GM19239 (cell line): ENCODE results near the gene ABHD16B.

ENCODE experiments used
- DNase-seq: peaks from one replicate; pipeline ENCODE4 v3.0.0; 2011; ENCODE audit warnings: low spot score; ENCODE audit not compliant: insufficient read length
- FAIRE-seq: peaks from 2 replicates; lab custom pipeline; 2011; peaks lifted over from hg19 to GRCh38; lab: Jason Lieb, UNC

ABHD16B gene

DNA sequence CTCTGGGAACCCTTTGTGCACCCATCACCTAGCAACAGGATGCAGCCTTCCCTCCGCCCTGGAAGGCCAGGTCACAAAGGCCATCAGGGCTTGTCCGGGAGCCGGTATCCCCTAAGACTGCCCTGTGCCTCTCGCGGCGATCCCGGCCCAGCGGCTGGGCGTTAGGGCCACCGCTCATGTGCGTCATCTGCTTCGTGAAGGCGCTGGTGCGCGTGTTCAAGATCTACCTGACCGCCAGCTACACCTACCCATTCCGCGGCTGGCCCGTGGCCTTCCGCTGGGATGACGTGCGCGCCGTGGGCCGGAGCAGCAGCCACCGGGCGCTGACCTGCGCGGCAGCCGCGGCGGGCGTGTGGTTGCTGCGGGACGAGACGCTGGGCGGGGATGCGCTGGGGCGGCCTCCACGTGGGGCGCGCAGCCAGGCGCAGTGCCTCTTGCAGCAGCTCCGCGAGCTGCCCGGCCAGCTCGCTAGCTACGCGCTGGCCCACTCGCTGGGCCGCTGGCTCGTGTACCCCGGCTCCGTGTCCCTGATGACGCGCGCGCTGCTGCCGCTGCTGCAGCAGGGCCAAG lies at the start of gene ABHD16B:
Gene ABHD16B, plus strand, starts transcription at position 134 of the 570 bp plus-strand sequence. Its CDS starts 43 bp downstream, at position 177.
- DNase-seq (no peak), FAIRE-seq (no peak)

DNA sequence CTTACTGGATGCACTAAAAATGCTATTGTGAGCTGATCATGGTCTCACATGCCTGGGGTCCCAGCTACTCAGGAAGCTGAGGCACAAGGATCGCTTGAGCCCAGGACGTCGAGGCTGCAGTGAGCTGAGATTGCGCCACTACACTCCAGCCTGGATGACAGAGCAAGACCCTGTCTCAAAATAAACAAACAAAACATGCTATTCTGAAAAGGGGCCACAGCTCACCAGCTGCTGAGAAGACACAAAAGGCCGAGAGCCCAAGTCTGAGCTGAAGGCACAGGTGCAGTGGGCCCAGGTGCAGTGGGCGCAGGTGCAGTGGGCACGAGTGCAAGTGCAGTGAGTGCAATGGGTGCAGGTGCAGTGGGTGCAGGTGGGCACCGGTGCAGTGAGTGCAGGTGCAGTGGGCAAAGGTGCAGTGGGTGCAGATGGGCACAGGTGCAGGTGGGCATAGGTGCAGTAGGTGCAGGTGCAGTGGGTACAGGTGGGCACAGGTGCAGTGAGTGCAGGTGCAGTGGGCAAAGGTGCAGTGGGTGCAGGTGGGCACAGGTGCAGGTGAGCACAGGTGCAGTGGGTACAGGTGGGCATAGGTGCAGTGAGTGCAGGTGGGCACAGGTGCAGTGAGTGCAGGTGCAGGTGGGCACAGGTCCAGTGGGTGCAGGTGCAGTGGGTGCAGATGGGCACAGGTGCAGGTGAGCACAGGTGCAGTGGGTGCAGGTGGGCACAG lies 46.2 kb upstream of the ABHD16B start:
- no peak for FAIRE-seq
- no peak for DNase-seq

DNA sequence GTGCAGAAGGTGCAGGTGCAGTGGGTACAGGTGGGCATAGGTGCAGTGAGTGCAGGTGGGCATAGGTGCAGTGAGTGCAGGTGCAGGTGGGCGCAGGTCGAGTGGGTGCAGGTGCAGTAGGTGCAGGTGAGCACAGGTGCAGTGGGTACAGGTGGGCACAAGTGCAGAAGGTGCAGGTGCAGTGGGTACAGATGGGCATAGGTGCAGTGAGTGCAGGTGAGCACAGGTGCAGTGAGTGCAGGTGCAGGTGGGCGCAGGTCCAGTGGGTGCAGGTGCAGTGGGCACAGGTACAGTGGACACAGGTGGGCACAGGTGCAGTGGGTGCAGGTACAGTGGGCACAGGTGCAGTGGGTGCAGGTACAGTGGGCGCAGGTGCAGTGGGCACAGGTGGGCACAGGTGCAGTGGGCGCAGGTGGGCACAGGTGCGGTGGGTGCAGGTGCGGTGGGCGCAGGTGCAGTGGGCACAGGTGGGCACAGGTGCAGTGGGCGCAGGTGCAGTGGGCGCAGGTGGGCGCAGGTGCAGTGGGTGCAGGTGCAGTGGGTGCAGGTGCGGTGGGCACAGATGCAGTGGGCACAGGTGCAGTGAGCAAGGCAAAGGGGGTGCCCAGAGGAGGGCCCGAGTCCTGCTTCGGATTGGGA lies 45.6 kb upstream of the ABHD16B start:
- no peak for DNase-seq
- no peak for FAIRE-seq

DNA sequence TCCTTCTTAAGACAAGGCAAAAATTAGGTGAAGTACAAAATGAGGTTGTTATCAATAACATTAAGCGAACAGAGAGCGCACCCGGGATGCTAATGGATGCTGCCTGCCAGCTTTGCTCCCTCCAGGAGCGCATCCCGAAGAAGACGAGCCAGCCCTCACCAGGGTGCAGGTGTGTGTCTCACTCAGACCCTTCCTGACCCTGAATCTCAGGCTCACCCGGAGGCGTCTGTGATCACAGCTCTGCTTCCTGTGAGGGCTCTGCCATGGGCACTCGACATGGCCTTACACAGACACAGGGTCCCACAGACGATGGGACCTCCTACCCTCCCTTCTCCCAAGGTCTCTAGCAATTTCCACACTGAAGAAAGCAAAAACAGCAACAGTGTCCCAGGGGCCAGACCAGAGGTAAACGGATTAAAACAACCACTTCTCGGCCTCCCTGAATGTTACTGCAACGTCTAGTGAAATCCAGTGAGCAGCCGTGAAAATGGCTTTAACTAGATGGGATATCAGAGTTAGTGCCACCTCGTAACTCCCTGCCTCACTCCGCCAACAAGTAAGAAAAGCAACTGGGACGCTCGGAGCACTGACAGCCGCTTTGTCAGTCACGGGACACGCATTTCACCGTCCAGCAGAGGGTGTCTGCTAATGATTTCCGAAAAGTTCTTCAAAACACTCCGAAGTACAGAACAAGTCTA lies 41.9 kb upstream of the ABHD16B start:
- DNase-seq = no peak

DNA sequence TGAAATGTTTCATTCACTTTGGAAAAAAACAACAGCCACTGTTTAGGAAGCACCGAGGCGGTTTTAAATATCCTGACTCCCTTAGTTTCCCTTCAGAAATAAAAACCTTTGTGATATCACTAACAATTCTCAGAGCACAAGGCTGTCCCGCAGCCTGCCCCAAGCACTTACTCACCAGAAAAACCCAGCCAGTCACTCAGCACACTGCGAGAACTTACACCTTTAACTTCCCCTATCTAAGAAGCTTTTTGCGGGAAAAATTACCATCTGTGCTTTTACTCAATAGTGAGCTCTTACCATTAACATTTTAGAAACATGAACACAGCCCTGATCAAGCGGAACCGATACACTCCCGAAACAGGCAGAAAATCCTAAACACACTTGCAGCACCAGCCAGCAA lies 39.5 kb upstream of the ABHD16B start:
- no peak for FAIRE-seq
- no peak for DNase-seq

More for the DNA sequence above, 41.9 kb upstream of the ABHD16B start:
- FAIRE-seq = no peak

DNA sequence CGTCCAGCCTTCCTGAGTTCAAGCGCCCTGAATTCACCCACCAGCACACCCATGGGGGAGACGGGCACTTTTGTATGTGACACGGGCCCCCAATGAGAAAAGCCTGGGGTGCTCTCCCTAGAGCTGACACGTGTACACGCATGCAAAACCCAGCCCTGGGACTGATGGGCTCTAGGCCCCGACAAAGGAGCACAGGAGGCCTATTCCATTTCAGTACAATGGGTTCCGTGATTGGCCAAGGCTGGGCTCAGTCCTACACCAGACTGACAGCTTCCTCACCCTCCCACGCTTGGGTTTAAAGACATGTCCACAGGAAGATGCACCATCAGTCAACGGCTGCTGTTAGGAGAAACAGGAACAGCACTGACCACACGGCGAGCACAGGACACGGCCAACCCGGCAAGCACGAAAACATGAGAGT lies 39.0 kb upstream of the ABHD16B start:
- DNase-seq = no peak
- FAIRE-seq = no peak

DNA sequence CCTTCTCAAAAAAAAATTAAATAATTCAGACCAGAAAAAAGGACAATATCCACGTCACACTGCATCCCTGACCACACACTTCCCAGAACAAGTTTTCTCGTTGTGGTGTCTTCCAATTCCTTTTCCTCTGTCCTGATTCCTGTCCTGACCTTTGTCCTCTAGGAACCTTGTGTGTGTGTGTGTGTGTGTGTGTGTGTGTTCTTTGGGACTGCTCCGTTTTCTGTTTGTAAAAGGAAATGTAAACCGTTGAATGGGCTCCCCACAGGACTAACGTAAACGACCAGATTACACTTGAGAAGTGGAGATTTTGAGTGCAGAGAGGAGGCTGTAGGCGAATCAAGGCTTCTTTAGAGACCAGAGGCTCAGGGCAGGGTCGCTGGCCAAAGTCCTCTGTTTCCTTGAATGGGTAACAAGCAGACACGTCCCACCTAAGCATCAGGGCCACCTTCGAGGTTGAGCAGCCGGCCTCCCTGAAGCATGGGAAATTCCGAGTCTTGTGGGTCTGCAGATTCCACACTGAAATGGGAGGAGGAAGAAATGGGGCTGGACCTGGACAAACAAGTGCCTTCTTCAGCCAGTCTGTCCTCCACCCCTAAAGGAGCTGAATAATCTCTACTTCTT lies 37.5 kb upstream of the ABHD16B start:
- FAIRE-seq = no peak
- no peak for DNase-seq

DNA sequence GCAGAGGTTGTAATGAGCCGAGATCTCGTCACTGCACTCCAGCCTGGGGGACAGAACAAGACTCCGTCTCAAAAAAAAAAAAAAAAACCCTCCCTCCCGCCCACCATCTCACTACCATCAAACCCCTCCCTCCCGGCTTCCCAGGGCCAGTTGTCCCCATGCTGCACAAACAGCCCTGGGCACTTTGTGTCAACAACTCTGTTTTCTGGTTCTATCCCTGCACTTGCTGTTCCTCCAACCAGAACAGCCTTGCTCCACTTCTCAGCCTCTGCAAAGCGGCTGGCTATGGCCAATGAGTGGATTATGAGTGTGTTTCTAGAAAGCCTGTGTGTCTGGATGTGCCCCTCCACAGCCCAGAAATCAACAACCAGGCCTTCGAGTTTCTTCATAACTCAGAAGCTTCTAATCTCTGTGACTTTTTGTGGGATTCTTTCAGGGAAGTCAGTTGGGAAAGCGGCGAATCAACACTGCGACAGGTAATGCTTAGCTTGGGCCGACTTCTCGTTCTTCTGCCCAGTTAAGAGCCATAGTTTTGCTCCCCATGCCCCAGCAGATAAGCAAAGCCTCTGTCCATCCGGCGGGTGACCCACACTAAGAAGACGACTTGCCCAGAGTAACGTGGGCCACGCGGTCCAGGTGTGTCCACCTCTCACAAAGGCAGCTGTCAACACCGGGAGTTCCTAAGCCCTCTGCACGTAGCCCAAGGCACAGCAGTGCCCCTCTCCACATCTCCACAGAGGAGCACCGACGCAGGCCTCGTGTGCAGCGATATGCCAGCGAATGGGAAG lies 35.8 kb upstream of the ABHD16B start:
- FAIRE-seq = no peak
- no peak for DNase-seq

DNA sequence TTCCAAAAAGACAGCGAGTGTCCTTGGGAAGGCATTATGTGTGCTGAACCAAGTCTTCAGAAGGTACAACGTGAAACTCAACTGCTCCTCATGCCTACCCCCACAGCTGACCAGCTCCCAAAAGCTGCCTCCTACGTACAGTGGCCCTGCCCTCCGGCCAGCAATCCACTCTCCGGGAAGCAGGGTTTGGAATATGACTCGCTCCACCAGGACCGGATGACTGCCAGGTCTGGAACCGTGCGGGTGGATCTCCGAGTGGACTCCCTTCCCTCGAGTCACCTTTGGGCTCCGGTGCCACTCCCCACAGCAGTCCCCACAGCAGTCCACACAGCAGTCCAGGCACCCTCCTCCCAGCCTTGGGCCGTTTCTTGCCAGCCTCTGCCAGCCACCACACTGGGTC lies 34.5 kb upstream of the ABHD16B start:
- FAIRE-seq = no peak
- no peak for DNase-seq

DNA sequence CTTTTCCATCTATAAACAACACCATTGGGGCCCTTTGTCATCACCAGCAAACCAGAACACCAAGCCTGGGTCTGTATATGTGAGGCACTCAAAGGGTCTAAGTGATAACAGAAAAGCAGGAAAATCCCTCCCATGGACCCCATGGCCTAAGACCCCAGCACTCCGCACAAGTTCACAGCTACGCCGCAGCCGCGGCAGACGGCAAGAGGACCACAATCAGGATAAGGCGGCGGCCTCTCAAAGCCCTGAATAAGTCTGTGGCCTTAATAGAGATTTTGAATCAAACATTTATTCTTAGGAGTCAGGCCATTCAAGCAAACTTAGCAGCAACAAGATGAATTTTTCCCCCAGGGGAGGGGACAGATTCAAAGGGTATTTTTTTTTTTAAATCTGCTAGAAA lies 33.2 kb upstream of the ABHD16B start:
- FAIRE-seq (no peak), DNase-seq (no peak)

DNA sequence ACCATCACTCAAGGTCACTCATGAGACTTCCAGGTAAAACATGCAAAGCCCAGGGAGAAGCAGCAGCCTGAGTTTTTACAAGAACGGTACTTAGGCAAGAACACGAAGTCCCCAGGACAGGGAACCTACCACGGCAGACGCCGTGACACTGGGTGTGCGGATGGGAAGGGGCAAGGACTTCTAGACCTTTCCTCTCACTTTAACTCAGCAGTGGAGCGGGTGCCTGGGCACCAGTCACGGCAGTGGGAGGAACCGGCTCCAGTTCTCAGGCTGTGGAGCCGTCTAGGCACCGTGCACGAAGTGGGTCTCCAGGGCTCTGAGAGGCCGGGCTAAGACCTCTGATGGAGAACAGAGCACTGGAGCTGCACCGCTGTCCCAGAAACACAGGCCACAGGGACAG lies 32.8 kb upstream of the ABHD16B start:
- FAIRE-seq = no peak
- DNase-seq = no peak

DNA sequence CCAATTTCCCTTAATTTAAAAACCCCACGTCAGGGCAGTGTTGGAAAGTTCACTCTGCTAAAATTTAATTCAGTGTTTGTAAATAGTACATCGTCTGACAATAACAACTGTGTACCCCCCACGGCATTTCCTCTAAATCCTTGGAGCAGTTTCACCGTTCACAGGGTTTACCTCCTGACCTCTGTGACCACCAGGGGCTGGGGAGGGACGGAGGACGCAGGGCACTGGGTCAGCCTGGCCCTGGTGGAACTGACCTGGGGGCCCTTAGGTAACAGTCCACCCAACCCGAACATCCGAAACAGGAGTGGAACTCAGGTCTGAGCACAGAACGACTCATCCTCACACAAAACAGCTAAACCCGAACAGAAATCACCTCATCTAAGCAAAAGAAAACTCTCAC lies 32.3 kb upstream of the ABHD16B start:
- FAIRE-seq (no peak), DNase-seq (no peak)

DNA sequence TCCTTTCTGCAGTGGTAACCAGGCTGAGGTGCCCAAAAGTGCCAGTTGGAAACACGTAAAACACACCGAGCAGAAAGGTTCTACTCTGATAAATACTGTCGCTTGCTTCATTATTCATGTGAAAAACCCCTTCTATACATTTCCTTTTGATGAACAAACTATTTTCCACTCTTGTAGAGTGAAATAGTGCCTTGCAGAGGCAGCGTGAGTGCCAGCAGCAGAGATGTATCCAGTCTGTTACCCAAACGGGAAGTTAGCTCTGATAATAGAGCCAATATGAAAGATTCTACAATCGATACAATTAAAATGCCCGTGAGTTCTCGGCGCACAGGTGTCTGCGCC lies 31.7 kb upstream of the ABHD16B start:
- DNase-seq (no peak), FAIRE-seq (no peak)

DNA sequence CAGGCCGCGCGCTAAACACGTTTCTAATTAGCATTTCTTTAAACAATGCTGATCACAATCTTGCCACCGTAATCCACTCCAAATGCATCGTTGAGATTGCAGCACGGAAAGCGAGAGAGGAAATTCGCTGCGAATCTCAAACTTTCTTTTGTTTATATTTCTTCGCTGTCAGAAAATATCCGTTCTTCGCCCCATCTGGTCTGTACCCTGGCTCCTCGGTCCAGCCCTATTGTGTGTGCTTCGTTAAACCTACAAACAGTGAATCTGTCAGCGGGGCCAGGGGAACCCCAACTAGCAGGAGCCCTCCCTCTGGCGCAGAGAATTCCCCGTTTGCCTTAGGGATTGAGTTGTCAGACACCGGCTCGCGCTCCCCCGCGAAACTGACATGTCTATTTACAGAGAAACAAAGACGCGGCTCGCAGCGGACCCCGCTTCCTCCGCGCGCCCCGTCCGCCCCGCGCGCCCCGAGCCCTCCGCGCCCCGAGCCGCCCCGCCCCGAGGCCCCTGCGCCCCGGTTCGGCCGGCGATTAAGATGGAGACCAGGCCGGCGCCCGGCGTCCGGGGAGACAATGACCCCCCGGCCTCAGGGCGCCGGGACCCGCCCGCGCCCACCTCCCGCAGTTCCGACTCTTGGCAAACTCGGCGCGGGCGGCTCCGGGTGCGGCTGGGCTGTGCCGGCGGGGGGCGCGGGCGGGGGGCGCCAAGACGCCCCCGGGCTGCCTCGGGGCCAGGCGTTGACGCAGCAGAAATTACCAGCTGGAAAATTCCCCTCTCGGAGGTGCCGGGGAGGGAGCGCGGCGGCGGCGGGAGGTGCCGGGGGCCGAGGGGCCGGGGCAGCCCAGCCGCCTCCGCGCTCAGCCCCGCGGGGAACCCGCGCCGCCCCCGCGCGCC lies 31.1 kb upstream of the ABHD16B start:
- FAIRE-seq (no peak), DNase-seq (peak; percentile 61)

DNA sequence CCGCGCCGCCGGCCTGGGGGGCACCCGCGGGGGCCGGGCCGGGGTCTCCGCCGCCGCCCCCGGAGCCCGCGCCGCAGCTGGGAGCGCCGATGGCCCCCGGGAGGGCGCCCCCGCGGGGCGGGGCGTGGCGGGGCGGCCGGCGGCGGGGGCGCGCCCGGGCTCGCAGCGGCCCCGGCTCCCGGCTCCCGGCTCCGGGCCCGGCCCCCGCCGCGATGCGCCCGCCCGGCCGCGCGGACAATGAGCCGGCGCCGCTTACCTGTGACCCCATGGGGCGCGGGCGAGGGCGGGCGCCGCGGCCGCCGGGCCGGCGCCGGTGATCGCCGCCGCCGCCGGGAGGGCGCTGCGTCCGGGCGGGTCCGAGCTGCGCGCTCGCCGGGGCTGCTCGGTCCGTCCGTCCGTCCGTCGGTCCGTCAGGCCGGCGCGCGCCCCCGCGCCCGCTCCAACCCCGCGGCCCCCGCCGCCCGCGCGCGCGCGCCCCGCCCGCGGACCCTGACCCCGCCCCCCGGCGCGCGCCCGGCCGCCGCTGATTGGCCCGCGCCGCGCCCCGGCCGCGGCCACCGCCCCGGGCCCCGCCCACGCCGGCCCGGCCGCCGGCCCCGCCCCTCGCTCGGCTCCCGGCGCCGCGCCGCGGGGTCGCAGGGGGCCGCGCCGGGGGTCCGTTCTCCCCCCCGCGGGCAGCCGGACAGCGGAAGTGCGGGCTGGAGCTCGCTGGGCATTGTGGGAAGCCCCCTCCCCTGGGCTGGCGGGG lies 30.3 kb upstream of the ABHD16B start, which contains the start of gene ZBTB46:
Gene ZBTB46, minus strand, starts transcription at position 424 of the 748 bp plus-strand sequence. CDS start 40,507 bp downstream, outside the sequence.
- FAIRE-seq (no peak), DNase-seq (peak; percentile 97)

DNA sequence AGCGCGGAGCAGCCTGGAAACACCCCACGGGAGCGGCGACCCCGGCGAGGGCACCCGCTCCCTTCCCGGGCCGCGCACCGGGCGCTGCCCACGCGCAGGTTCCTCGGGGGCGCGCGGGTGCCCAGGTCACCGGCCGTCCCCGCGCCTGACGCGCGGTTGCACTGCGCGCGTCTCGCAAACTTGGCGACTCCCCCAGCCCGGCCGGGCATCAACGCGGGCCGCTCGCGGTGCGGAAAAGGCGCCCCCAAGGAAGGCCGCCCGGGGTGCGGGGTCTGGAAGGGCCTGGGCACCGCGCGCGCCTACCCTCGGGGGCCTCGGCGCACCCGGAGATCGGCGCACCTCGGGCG lies 29.7 kb upstream of the ABHD16B start:
- DNase-seq (no peak), FAIRE-seq (no peak)

DNA sequence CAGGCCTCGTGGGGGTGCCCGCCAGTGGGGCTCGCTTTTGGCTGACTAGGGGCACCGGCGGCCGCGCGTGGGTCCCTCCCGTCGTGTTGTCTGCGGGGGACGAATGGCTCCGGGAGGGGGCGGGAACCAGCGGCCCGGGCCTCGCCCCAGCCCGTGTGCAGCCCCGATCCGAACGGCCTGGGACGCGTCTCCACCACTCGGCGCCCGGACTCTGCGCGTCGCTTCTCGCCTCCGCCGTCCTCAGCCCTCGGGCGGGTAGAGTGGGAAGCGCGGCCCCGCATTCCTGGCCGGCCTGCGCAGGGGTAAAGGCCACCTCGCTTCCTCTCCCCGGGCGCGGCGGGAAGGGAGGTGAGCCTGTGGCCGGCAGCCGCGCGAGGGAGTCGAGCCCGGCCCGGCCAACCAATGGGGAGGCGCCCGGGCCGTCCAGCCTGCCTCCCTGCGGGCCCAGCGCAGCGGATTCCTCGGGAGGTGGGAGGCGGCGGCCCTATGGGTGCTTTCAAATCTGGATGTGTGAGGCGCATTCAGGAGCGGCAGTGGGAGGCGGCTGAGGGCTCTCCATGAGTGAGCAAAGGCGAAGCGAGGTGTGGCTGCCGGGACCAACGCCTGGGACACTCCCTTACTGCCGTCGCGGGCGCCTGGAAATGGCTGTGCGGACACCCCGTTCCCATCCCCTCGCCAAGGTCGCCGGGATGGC lies 29.2 kb upstream of the ABHD16B start:
- no peak for FAIRE-seq
- DNase-seq = no peak
